Stimulated activated CD4-positive, alpha-beta T cell treated with anti-CD3 and anti-CD28 coated beads, Interleukin-2, amount 100 ng/mL, for 24 hours (primary cell): Measurements from ENCODE around the gene CSNK1G1.

Experiments used
- DNase-seq, 2 donors: peaks; one replicate each; pipeline ENCODE4 v3.0.0-alpha.2; 2020

Gene CSNK1G1

GRCh38 chr15:64185146-64185911 is 170.6 kb downstream of the CSNK1G1 start:
- DNase-seq = no peak

GRCh38 chr15:64182859-64183370 is 173.1 kb downstream of the CSNK1G1 start:
- DNase-seq = no peak

- no peak for DNase-seq
Observed at GRCh38 chr15:64180235-64180824, 175.6 kb downstream of the CSNK1G1 start.

GRCh38 chr15:64166102-64166890 is 189.7 kb downstream of the CSNK1G1 start:
- DNase-seq = no peak

GRCh38 chr15:64164436-64164835 is 191.5 kb downstream of the CSNK1G1 start:
- DNase-seq = no peak

GRCh38 chr15:64163659-64164362 is 192.2 kb downstream of the CSNK1G1 start:
- DNase-seq = no peak

GRCh38 chr15:64162869-64163658 is 192.9 kb downstream of the CSNK1G1 start, which contains the start of gene PPIB:
TSS of gene PPIB (minus strand) at chr15:64163022. CDS start at chr15:64162986, 36 bp downstream.
- peak; percentile 96 to 97 for DNase-seq

GRCh38 chr15:64162478-64162868 is 193.5 kb downstream of the CSNK1G1 start:
- DNase-seq = no peak

- DNase-seq = no peak
Observed at GRCh38 chr15:64161688-64162477, 194.1 kb downstream of the CSNK1G1 start.

- DNase-seq = no peak
Observed at GRCh38 chr15:64158363-64159134, 197.4 kb downstream of the CSNK1G1 start.

GRCh38 chr15:64157599-64158125 is 198.3 kb downstream of the CSNK1G1 start:
- no peak for DNase-seq

- no peak for DNase-seq
Observed at GRCh38 chr15:64156652-64157331, 199.2 kb downstream of the CSNK1G1 start.

GRCh38 chr15:64155802-64156651 is 199.9 kb downstream of the CSNK1G1 start:
- DNase-seq = no peak

- peak; percentile 95 to 96 for DNase-seq
Observed at GRCh38 chr15:64153480-64154367, 202.2 kb downstream of the CSNK1G1 start.

- peak in 1 of 2 donors; percentile 25 for DNase-seq
Observed at GRCh38 chr15:64152507-64153387, 203.2 kb downstream of the CSNK1G1 start.
